Myocyte (in vitro differentiated cells): ENCODE measurements around the gene KRTAP9-9. TPM values are rescaled to one million over a fixed set of nuclear protein-coding genes. Genes with fewer than 3 reads are reported as not detected.

Experiments
- total RNA-seq: library from RNA; depleted of rRNA; stranded (reverse); fragments of >200 nt; gene quantifications from 2 replicates; pipeline ENCODE4 v1.2.3, GENCODE V29; 2014

The KRTAP9-9 gene
- total RNA-seq, 1 donor from 2014 or later: not detected

Other genes with a start within 250 kb of the KRTAP9-9 start
- gene KRTAP3-1, start 246.3 kb upstream of the KRTAP9-9 start, total RNA-seq: not detected in 2 replicates
- gene KRTAP1-5, start 228.2 kb upstream of the KRTAP9-9 start, total RNA-seq: 0.19 and 0.57 TPM in 2 replicates
- gene KRTAP1-4, start 225.2 kb upstream of the KRTAP9-9 start, total RNA-seq: not detected in 2 replicates
- not detected in 2 replicates for gene KRTAP1-3, start 220.5 kb upstream of the KRTAP9-9 start, total RNA-seq
- gene KRTAP1-1, start 213.9 kb upstream of the KRTAP9-9 start, total RNA-seq: 0.21 TPM in 1 of 2 replicates, not detected in the other
- not detected in 2 replicates for gene KRTAP2-1, start 208.1 kb upstream of the KRTAP9-9 start, total RNA-seq
- gene KRTAP2-2, start 200.2 kb upstream of the KRTAP9-9 start, total RNA-seq: not detected in 2 replicates
- 0.19 TPM in 1 of 2 replicates, not detected in the other for gene KRTAP2-3, start 195.3 kb upstream of the KRTAP9-9 start, total RNA-seq
- gene KRTAP2-4, start 189.5 kb upstream of the KRTAP9-9 start, total RNA-seq: not detected in 2 replicates
- gene KRTAP4-7, start 171.2 kb upstream of the KRTAP9-9 start, total RNA-seq: not detected in 2 replicates
- gene KRTAP4-8, start 157.2 kb upstream of the KRTAP9-9 start, total RNA-seq: not detected in 2 replicates
- gene KRTAP4-16, start 153.2 kb upstream of the KRTAP9-9 start, total RNA-seq: not detected in 2 replicates
- not detected in 2 replicates for gene KRTAP4-9, start 150.0 kb upstream of the KRTAP9-9 start, total RNA-seq
- gene KRTAP4-11, start 137.0 kb upstream of the KRTAP9-9 start, total RNA-seq: not detected in 2 replicates
- not detected in 2 replicates for gene KRTAP4-12, start 131.2 kb upstream of the KRTAP9-9 start, total RNA-seq
- not detected in 2 replicates for gene KRTAP4-6, start 114.8 kb upstream of the KRTAP9-9 start, total RNA-seq
- gene KRTAP4-5, start 105.6 kb upstream of the KRTAP9-9 start, total RNA-seq: not detected in 2 replicates
- gene KRTAP4-4, start 94.6 kb upstream of the KRTAP9-9 start, total RNA-seq: not detected in 2 replicates
- gene KRTAP4-3, start 87.2 kb upstream of the KRTAP9-9 start, total RNA-seq: not detected in 2 replicates
- gene KRTAP4-2, start 77.2 kb upstream of the KRTAP9-9 start, total RNA-seq: not detected in 2 replicates
- not detected in 2 replicates for gene KRTAP4-1, start 70.5 kb upstream of the KRTAP9-9 start, total RNA-seq
- gene KRTAP9-1, start 65.5 kb upstream of the KRTAP9-9 start, total RNA-seq: not detected in 2 replicates
- gene KRTAP9-2, start 28.7 kb upstream of the KRTAP9-9 start, total RNA-seq: not detected in 2 replicates
- gene KRTAP9-3, start 22.9 kb upstream of the KRTAP9-9 start, total RNA-seq: not detected in 2 replicates
- not detected in 2 replicates for gene KRTAP9-8, start 17.4 kb upstream of the KRTAP9-9 start, total RNA-seq
- gene KRTAP9-4, start 5.7 kb upstream of the KRTAP9-9 start, total RNA-seq: not detected in 2 replicates
- gene KRTAP9-6, start 10.0 kb downstream of the KRTAP9-9 start, total RNA-seq: not detected in 2 replicates
- not detected in 2 replicates for gene KRTAP9-7, start 20.3 kb downstream of the KRTAP9-9 start, total RNA-seq
- not detected in 2 replicates for gene KRTAP29-1, start 47.5 kb downstream of the KRTAP9-9 start, total RNA-seq
- gene KRTAP16-1, start 53.9 kb downstream of the KRTAP9-9 start, total RNA-seq: not detected in 2 replicates
- gene KRTAP17-1, start 60.3 kb downstream of the KRTAP9-9 start, total RNA-seq: not detected in 2 replicates
- not detected in 2 replicates for gene KRT33A, start 95.4 kb downstream of the KRTAP9-9 start, total RNA-seq
- 0.08 TPM in 1 of 2 replicates, not detected in the other for gene KRT33B, start 114.4 kb downstream of the KRTAP9-9 start, total RNA-seq
- gene KRT34, start 126.9 kb downstream of the KRTAP9-9 start, total RNA-seq: 0.16 TPM in 1 of 2 replicates, not detected in the other
- 0.52 and 0.86 TPM in 2 replicates for gene KRT31, start 142.2 kb downstream of the KRTAP9-9 start, total RNA-seq
- not detected in 2 replicates for gene KRT37, start 169.2 kb downstream of the KRTAP9-9 start, total RNA-seq
- not detected in 2 replicates for gene KRT38, start 185.6 kb downstream of the KRTAP9-9 start, total RNA-seq
- not detected in 2 replicates for gene KRT32, start 212.0 kb downstream of the KRTAP9-9 start, total RNA-seq
- gene KRT35, start 225.8 kb downstream of the KRTAP9-9 start, total RNA-seq: not detected in 2 replicates
- not detected in 2 replicates for gene KRT36, start 234.5 kb downstream of the KRTAP9-9 start, total RNA-seq